GM12801 (cell line): ENCODE measurements around the gene ACSF2.

Source experiments
- CTCF ChIP-seq: IDR thresholded peaks from one replicate; pipeline ENCODE4 v1.5.1; 2011; ENCODE audit warnings: control low read depth; ENCODE audit not compliant: insufficient read length; ENCODE audit errors: extremely low read depth

The ACSF2 gene

DNA sequence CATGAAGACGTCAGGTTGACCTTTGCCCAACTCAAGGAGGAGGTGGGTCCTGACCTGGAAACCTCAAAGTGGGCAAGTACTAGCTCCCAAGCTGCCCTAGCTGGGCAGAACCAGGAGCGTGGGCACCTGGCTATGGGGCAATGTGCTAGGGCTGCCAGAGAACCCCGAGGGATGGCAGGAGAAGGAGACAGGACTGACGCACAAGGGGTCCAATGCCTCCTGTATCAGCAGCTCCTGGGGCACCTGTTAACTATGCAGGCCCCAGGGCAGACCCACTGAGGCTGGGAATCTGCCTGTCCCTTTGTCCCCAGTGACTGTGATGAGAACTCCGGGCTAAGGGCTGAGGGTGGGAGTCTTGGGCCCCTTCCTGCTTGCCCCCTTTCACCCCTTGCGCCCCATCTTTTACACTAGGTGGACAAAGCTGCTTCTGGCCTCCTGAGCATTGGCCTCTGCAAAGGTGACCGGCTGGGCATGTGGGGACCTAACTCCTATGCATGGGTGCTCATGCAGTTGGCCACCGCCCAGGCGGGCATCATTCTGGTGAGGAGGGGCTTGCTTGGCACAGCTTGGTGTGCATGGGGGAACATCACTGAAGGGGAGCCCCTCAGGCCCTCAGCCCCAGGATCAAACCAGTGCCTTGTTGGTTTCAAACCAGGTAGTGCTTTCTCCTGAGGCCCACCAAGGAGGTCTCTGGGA lies 35.0 kb downstream of the ACSF2 start:
- no peak for TF ChIP-seq CTCF

DNA sequence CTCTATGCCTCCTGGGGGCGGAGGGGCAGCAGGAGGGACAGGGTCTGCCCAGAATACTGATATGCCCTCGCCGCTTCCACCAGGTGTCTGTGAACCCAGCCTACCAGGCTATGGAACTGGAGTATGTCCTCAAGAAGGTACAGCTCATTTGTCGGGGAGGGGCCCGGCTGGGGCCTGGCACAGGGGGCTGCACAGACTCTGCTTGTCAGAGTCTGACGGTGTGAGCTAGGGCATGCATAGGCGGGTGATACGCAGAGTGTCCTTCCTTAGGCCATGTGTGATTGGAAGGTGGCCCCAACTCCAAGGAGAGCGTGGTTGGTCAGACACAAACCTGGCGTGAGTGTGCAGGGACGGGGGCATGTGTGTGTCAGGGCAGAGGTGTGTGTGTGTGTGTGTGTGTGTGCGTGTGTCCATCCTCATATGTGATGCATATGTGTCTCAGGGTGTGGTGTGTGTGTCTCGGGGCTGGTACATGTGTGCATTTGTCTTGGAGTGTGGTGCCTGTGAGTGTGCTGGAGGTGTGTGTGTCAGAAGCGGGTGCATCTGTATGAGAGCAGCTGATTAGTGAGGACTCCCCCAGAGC lies 35.6 kb downstream of the ACSF2 start:
- TF ChIP-seq CTCF: no peak

DNA sequence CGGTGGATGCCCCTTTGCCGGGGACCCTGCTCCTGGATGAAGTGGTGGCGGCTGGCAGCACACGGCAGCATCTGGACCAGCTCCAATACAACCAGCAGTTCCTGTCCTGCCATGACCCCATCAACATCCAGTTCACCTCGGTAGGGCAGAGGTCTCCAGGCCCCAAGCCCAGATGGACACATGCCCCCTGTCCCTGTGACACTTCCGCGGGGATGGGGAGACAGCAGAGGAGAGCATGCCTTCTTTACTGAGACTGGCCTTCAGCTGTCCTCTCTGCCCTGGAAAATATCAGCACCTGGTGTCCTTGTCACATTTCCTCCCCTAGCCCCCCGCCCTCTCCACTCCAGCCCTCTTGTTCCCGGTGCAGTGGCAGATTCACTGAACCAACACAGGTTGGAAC lies 36.4 kb downstream of the ACSF2 start:
- no peak for TF ChIP-seq CTCF

- no peak for TF ChIP-seq CTCF
Measured at GRCh38 chr17:50464121-50464520, 38.1 kb downstream of the ACSF2 start.

- no peak for TF ChIP-seq CTCF
Measured at GRCh38 chr17:50464736-50465135, 38.7 kb downstream of the ACSF2 start.

DNA sequence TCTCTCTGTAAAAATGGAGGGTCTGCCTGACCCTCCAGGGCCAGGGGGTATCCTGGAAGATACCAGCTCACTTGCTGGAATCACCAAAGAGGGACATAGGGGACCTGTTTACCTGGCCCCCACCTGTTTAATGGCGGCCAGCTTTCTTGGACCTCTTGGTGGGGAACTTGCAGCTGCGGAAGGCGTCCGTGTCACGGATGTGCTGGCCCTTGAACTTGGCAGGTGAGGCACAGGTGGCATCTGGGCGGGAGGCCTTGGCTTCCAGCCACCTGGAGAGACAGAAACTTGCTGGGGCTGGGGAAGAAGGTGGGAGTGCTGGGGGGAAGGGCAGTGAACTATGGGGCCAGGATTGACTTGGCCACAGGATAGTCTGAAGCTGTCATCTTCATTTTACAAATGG lies 39.2 kb downstream of the ACSF2 start:
- TF ChIP-seq CTCF: no peak

DNA sequence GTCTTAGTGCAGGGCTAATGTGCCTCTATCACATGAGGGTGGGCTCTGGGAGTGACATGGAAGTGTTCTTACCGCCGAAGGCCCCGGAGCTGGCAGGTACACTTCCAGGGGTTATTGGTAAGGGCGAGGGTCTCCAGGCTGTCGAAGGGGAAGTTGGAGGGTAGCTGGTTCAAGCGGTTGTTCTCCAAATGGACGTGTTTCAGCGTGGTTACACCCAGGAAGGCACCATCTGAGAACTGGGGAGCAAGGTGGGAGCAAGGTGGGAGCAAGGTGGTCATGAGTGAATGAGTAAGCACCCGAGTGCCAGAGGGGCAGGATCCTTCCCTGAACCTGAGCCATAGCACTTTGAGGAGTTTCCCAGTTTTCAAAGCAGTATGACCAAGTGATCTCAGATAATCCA lies 39.6 kb downstream of the ACSF2 start:
- no peak for TF ChIP-seq CTCF
